PC-9 (cell line): ENCODE results near the gene HOMER3.

Experiments
- CTCF ChIP-seq: fragments of 200-600 bp; sonication (generic); conservative IDR thresholded peaks from 2 replicates; pipeline ENCODE4 v1.6.1; 2017; ENCODE audit warnings: mixed run types, antibody characterized with exemption, mild to moderate bottlenecking, moderate library complexity
- EZH2 ChIP-seq: fragments of 200-600 bp; sonication (generic); IDR thresholded peaks from 2 replicates; pipeline ENCODE4 v1.8.0; 2017; ENCODE audit warnings: antibody characterized with exemption, low read depth

GRCh38 chr19:18939922-18940768 is 872 bp downstream of the HOMER3 start:
- TF ChIP-seq CTCF: no peak
- no peak for TF ChIP-seq EZH2
